HG03103 (cell line): ENCODE results near the gene GOLIM4.
"Not testable (repeated sequence)": the region's sequence is repeated elsewhere in the genome, so short reads cannot be mapped to it uniquely, and the experiment has no call there.

Experiments
- ATAC-seq: cut with Tn5 transposase; IDR thresholded peaks from one replicate; pipeline ENCODE4 v1.9.1; 2021; ENCODE audit warnings: low read depth; ENCODE audit not compliant: unreplicated experiment

GOLIM4 gene

DNA sequence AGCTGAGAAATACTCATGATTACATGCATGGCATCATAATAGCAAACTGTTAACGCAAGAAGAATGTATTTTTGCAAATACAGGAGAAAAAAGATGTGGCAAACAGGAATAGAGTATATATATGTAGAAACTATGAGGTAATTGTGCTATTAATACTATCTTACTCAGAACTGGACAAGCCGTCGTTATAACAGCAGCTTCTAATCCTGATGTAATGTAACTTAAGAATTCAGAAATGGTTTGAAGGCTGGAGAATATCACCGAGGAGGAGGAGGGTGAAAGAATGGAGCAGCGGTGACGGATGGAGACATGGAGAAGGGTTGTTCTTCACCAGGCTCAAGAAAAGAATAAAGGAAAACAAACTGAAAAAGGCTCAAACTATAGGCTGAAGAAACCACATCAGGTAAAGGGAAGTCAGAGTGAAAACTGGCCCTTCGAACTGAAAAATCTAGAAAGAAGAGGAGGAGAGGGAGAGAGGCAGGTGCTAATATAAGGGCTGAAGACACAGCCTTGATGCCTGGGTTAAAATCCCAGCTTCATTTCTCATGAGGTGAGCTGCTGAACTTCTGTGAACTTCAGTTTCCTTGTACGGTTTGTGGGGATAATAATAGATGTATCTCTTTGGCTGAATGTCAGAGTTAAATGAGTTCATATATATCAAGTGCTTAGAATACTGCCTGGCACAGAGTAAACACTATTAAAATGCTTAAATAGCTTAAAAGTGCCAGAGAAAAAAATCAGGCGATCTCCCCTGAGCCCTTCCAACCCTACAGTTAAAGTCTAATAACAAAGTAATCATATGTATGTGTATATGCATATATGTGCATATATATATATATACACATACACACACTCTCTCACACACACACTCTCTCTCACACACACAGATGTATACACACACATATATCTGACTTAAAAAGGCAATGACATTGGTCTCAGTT lies 43.9 kb downstream of the GOLIM4 start:
- ATAC-seq = peak; percentile 67

GRCh38 chr3:168051070-168051469 lies 44.7 kb downstream of the GOLIM4 start:
- ATAC-seq = no peak

DNA sequence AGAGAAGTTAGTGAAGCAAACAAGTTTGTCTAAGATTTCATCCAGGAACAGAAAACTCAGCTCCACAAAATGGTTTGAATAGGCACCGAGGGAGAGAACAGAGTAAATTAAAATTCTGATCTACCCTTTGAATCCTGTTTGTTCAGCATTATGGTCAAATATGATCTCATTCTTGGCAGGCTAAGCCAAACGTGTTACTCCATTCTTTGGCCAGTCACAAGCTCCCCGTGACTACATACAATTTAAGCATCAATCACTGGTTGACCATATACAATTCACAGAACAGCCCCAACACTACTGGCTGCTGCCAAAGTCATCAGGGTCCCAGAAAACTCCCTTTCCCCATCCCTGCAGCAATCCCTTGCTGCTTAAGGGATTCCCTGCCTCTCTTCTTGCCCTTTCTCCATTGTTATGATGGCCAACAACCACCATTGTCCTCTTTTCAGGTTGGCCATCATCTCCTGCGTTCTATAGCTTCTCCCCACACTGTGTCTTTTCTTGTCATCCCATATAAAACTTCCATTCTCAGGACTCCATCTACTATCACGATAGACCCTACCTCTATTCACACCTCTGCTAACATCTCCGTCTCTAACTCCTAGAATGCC lies 46.3 kb downstream of the GOLIM4 start:
- no peak for ATAC-seq

DNA sequence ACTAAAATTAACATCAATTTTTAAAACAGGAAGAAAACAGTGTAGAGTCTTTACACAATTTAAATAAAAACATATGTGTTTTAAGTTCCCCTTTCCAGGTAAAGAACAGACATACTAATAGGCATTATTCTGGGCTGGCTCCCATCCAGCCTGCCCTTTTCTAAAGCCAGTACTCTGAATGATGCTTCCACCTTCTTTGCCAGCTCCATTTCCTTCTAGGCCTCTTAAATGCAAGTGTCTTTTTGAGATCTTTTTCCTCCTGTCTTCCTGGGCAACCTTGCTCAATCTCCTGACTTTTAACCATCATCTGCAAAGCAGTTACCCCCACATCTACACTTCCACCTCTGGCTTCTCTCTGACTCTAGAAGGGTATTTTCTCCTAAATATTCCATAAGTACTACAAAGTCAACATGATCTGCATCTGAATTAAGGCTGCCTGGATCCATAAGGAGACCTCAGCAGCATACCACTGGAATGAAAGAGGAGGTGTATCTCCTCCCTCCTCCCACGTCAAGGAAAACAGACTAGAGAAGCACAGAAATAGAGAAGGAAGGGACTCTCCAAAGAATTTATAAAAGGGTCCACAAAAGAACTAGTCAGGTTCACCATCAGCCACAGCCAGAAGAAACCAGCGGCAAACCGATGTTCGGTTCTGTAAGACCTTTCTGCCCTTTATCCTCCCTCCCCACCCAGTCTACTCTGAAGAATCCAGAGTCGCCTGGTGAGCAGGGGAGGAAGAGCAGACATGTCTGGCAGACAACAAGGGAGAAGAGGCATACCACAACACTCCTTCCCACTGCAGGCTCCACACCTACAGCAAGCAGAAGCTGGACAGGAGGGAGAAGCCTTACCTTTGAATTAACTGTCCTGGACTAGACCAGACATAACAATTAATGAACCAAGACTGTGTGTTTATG lies 47.1 kb downstream of the GOLIM4 start:
- ATAC-seq = no peak

DNA sequence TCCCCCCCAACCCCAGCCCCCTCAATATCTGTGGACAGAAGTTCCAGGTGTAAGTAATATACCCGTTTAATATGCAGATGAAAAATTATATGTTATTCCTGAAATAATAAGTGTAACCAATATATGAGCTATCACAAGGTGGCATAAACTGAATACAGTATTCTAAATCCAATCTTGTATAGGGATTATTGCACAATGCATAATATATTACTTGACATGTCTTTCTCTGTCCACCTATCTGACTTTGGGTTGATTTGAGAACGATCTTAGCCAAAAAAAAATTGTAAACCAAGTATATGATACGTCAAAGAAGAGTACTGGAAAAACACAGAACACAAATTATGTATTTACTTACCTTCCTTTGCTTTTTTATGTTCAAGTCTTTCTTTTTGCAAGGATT lies 47.8 kb downstream of the GOLIM4 start:
- ATAC-seq = no peak

DNA sequence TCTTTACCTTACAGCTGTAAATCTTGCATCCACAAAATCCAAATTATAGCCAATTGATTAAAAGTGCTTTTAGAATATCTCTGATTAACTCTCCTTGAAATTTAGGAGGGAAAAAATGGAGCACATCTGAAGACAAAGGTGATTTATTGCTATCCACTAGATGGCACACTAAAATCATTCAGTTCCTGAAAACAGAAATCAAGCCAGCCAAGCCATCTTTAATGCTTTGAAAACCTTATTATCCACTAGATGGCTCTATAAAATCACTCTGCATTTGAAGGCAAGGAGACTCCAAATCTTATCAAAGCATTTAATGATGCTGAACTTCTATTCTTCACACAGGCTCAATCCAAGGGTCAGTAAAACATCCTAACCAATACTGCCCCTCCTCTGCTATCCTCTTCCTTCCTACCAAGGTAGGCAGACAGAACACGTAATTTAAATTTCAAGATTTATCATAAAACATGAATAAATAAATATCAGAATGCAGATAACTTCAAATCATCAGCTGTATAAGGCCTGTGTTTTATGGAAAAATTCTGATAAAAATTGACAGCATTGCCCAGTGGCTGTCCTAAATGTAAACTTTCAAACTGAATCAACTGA lies 48.4 kb downstream of the GOLIM4 start:
- peak; percentile 58 for ATAC-seq

- no peak for ATAC-seq
These were observed 51.7 kb downstream of the GOLIM4 start for GRCh38 chr3:168044049-168044448.

- peak; percentile 78 for ATAC-seq
These were observed 55.0 kb downstream of the GOLIM4 start for GRCh38 chr3:168040607-168041208.

- ATAC-seq = no peak
These were observed 58.7 kb downstream of the GOLIM4 start for GRCh38 chr3:168037020-168037419.

GRCh38 chr3:168036619-168037018 lies 59.1 kb downstream of the GOLIM4 start:
- ATAC-seq = no peak

DNA sequence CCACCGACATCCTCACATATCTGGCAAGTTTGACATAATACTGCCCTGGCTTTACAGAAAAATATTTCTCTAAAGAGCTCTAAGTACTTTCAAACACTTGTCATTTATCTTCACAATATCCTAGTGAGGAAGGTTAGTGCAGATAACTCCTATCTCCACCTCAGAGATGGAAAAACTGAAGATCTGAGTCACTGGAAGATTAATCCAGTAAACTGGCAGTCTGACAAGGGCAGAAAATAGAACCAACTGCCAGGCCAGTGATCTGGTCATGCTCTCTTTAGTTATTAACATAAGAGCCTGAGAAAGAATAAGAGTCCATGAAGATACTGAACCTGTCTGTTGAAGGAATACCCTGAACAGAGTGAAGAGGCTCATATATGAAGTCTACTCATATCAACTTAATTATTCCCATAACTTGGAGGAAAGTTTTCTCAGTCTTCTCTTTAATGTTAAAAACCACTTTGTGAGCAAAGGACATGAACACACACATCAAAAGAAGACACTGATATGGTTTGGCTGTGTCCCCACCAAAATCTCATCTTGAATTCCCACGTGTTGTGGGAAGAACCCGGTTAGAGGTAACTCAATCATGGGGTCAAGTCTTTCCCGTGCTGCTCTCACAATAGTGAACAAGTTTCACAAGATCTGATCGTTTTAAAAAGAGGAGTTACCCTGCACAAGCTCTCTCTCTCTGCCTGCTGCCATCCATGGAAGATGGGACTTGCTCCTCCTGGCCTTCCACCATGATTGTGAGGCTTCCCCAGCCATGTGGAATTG lies 61.4 kb downstream of the GOLIM4 start:
- ATAC-seq = no peak

- no peak for ATAC-seq
These were observed 65.1 kb downstream of the GOLIM4 start for GRCh38 chr3:168030577-168030976.

DNA sequence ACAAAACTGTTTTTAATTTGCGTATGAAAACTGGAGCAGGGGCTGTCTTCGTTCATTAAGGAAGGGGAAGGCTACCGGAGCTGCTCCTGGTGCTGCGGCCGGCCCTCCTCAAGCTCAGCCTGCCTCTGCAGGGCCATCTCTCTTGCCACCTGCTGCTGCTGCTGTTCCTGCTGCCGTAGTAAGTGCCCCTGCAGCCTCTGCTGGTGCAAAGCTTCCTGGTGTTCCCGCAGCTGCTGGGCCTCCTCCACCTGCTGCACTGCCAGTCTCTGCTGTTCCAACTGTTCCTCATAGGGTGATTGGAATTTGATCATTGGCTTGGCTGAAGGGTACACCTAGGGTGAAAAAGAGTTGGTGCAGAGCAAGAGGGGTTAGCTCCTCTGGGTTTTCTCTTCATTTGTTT lies 66.0 kb downstream of the GOLIM4 start:
- ATAC-seq = no peak

DNA sequence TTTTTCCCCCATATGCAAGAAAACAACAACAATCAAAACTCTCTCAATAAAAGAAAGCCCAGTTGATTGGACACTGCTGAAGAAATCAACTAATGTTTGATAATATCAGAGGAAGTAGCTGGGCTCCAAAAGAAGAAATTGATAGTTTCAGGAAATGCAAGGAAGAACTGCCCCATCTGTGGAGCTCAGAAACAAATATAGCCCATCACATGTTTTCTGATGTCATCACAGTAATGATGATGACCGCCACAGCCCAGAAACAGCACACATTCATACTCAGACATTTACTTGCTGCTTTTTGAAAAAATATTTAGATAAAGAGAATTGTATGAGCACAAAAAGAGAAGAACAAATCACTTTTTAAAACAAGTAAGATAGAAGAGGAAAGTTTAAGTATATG lies 67.6 kb downstream of the GOLIM4 start:
- ATAC-seq = no peak

DNA sequence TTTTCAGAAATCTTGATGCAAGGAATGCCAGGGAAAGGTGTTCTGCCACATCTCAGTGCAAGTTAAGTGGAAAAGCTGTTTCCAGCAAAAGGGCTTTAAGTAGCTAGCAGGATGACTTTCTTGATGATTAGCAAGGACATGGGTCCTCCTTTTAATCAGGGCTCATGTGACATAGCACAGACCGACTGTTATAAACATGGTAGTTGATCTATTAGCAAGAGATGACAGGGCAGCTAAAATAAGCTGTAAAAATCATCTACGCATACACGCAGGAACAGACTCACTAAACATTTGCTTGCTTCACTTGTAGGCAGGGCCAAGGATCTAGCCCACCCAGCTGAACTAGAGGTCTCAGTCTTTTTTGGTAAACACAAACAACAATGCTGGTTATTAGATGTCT lies 69.0 kb downstream of the GOLIM4 start:
- no peak for ATAC-seq

DNA sequence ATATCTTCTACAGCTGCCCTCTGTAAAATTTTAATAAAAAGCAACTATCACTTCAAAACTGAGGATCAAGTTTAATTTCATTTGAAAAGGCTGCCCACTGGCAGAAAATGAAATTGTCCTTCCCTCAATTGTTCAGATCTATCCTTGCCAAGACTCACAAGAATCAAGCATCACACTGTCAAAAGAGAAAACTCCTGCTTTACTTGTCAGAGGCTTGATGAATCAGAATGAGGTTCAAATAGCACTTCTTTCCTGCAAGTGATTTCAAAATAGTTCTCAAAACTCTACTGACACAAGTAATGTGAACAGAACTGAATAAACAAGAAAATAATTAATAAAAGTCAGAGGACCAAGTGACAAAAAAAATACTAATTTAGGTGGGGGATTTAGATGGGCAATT lies 70.6 kb downstream of the GOLIM4 start:
- ATAC-seq = no peak

DNA sequence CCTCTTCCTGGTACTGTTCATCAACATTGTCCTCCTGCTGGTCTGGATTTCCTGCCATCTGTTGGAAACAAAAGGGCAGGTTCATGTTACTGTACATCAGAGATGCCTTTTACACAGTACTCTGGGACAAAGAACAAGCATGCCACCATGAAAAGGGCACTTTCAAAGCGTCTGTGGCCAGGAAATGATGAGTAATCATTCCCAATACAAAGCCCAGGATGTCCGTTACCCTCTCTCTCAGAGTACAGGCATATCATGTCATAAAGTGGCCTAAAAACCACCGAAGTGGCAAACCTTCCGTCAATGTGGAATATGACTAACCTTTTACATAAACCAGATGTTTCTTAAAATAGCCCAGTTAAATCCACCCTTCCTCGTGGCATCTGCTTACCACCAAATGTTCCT lies 71.2 kb downstream of the GOLIM4 start:
- ATAC-seq = no peak

DNA sequence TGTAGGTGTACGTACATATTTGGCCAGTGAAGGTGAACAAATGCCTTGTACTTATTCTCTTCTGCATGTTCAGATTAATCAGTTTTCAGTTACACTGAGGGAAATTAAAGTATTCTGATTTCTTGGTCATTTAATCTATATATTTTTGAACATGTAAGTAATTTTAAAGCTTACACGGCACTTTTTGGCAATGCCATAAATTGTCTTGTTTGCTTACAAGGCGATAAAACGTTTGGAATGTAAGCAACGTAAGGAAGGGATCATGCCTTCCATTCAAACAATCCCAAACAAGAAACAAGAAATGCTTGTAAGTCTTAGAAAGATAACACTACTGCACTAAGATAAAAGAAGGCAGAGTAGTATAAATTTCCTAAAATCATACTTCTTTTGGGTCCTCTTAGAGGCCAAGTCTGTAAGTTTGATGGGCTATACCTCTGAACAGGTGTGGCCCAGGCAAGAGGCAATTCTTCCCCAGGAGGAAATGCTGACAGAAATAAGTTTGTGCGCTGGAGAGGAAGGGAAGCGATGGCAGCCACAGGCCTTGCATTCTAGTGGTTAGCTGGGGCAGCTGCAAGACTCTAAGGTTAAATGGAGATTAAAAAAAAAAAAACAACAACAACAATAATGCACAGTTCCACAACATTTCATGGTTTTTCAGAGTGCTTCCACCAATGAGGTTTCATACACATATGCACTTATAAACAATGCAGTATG lies 73.8 kb downstream of the GOLIM4 start:
- ATAC-seq = no peak

GRCh38 chr3:168011280-168011679 lies 84.4 kb downstream of the GOLIM4 start:
- not testable (repeated sequence) for ATAC-seq
